ENCODE data around the gene CDAN1. TPM values are rescaled to one million over a fixed set of nuclear protein-coding genes. Genes with fewer than 3 reads are reported as not detected.

Gene CDAN1
- total and polyA plus RNA-seq, 4 donors = 2.4 to 9.5 (median 7.1) TPM

GRCh38 chr15:42727750-42728381 is 9.1 kb downstream of the CDAN1 start:
- Histone ChIP-seq H3K9me3 (ENCODE audit: control insufficient read depth in 4 of 4, low read length in 3 of 4) (no peaks in the 10 kb centered on the region), H3K27me3 (ENCODE audit: control insufficient read depth in 4 of 4, insufficient read depth in 4 of 4, low read length in 3 of 4) (no peaks in the 10 kb centered on the region), H3K27ac (ENCODE audit: low read depth in 1 of 2, low read length in 2 of 2) (no peak overlapping the region), H3K9ac (ENCODE audit: low read depth in 1 of 2, low read length in 2 of 2) (no peak overlapping the region), H3K4me3 (ENCODE audit: low read depth in 1 of 3, low read length in 3 of 3) (no peak overlapping the region), H3K4me1 (ENCODE audit: control insufficient read depth in 4 of 4, insufficient read depth in 4 of 4, low read length in 3 of 4) (no peaks in the 10 kb centered on the region), H3K36me3 (ENCODE audit: control insufficient read depth in 4 of 4, insufficient read depth in 3 of 4, low read depth in 1 of 4, low read length in 3 of 4) (peaks cover 12 to 94% (median 65%) of the 10 kb centered on the region in 4 donors)
- no peak for TF ChIP-seq TAF1 (conservative IDR thresholded peaks at IDR 0.05)
- no peak for TF ChIP-seq HNF4G (IDR thresholded peaks at IDR 0.05)
- TF ChIP-seq ATF3 (IDR thresholded peaks at IDR 0.05) = no peak
- no peak for TF ChIP-seq ZBTB33 (IDR thresholded peaks at IDR 0.05)
- TF ChIP-seq HNF4A (conservative IDR thresholded peaks at IDR 0.05) = no peak
- TF ChIP-seq REST (IDR thresholded peaks at IDR 0.05) = no peak
- no peak for TF ChIP-seq RAD21 (IDR thresholded peaks at IDR 0.05)
- TF ChIP-seq JUND (IDR thresholded peaks at IDR 0.05) = no peak
- no peak for TF ChIP-seq YY1 (IDR thresholded peaks at IDR 0.05)
- TF ChIP-seq, protein P1, sequence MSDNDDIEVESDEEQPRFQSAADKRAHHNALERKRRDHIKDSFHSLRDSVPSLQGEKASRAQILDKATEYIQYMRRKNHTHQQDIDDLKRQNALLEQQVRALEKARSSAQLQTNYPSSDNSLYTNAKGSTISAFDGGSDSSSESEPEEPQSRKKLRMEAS (IDR thresholded peaks at IDR 0.05) = no peak
- no peak for TF ChIP-seq EGR1 (IDR thresholded peaks at IDR 0.05; ENCODE audit: low read depth in 2 of 2)
- no peak for TF ChIP-seq RXRA (IDR thresholded peaks at IDR 0.05)
- WGBS = 91% methylated on average over 13 of the region's 13 CpGs
- DNase-seq (ENCODE audit: low spot score) = no peak

- peaks cover 8 to 79% (median 54%) of the 10 kb centered on the region in 4 donors for H3K36me3 ChIP-seq (ENCODE audit: control insufficient read depth in 4 of 4, insufficient read depth in 3 of 4, low read depth in 1 of 4, low read length in 3 of 4)
- H3K27me3 ChIP-seq (ENCODE audit: control insufficient read depth in 4 of 4, insufficient read depth in 4 of 4, low read length in 3 of 4) = no peaks in the 10 kb centered on the region
- no peak overlapping the region for H3K9ac ChIP-seq (ENCODE audit: low read depth in 1 of 2, low read length in 2 of 2)
- no peak for DNase-seq (ENCODE audit: low spot score)
- no peaks in the 10 kb centered on the region for H3K4me1 ChIP-seq (ENCODE audit: control insufficient read depth in 4 of 4, insufficient read depth in 4 of 4, low read length in 3 of 4)
- no peaks in the 10 kb centered on the region for H3K9me3 ChIP-seq (ENCODE audit: control insufficient read depth in 4 of 4, low read length in 3 of 4)
- H3K27ac ChIP-seq (ENCODE audit: low read depth in 1 of 2, low read length in 2 of 2) = no peak overlapping the region
- H3K4me3 ChIP-seq (ENCODE audit: low read depth in 1 of 3, low read length in 3 of 3) = no peak overlapping the region
- WGBS = 90% methylated on average over 11 of the region's 11 CpGs
- TF ChIP-seq, protein P1 (IDR thresholded peaks at IDR 0.05) = no peak
- TF ChIP-seq TAF1 (conservative IDR thresholded peaks at IDR 0.05) (no peak), YY1 (IDR thresholded peaks at IDR 0.05) (no peak), HNF4G (IDR thresholded peaks at IDR 0.05) (no peak), ATF3 (IDR thresholded peaks at IDR 0.05) (no peak), NR2F2 (IDR thresholded peaks at IDR 0.05) (no peak), ZBTB33 (IDR thresholded peaks at IDR 0.05) (no peak)
These were observed 10.8 kb downstream of the CDAN1 start for GRCh38 chr15:42726114-42726513.

Data from liver (tissue), 9 donors.